Stimulated activated CD8-positive, alpha-beta memory T cell treated with anti-CD3 and anti-CD28 coated beads, Interleukin-12 subunit alpha, Interleukin-12 subunit beta, amount 100 ng/mL, for 24 hours (primary cell): ENCODE data around the gene BACH1.
"Not testable (repeated sequence)": the region's sequence is repeated elsewhere in the genome, so short reads cannot be mapped to it uniquely, and the experiment has no call there.

ENCODE experiments used
- DNase-seq: peaks from one replicate; pipeline ENCODE4 v3.0.0-alpha.2; 2020; ENCODE audit errors: extremely low read depth

BACH1 gene

GRCh38 chr21:29346771-29347170 lies 48.0 kb downstream of the BACH1 start:
- no peak for DNase-seq

GRCh38 chr21:29347274-29347681 lies 48.6 kb downstream of the BACH1 start:
- DNase-seq, result no peak

- DNase-seq, result no peak
Observed at GRCh38 chr21:29349702-29350101, 51.0 kb downstream of the BACH1 start.

GRCh38 chr21:29350246-29350779 lies 51.6 kb downstream of the BACH1 start:
- DNase-seq, result no peak

- no peak for DNase-seq
Observed at GRCh38 chr21:29351691-29352090, 53.0 kb downstream of the BACH1 start.

GRCh38 chr21:29355043-29355710 lies 56.5 kb downstream of the BACH1 start:
- DNase-seq, result not testable (repeated sequence)

- DNase-seq, result not testable (repeated sequence)
Observed at GRCh38 chr21:29356291-29356690, 57.6 kb downstream of the BACH1 start.

GRCh38 chr21:29356810-29357209 lies 58.1 kb downstream of the BACH1 start:
- not testable (repeated sequence) for DNase-seq

- no peak for DNase-seq
Observed at GRCh38 chr21:29359718-29360117, 61.0 kb downstream of the BACH1 start.

- no peak for DNase-seq
Observed at GRCh38 chr21:29360799-29361765, 62.4 kb downstream of the BACH1 start.

GRCh38 chr21:29362758-29363157 lies 64.0 kb downstream of the BACH1 start:
- DNase-seq, result no peak

GRCh38 chr21:29365661-29366265 lies 67.0 kb downstream of the BACH1 start:
- DNase-seq, result no peak

GRCh38 chr21:29366532-29366931 lies 67.8 kb downstream of the BACH1 start:
- DNase-seq, result no peak

- DNase-seq, result no peak
Observed at GRCh38 chr21:29367335-29367734, 68.6 kb downstream of the BACH1 start.

GRCh38 chr21:29368906-29369305 lies 70.2 kb downstream of the BACH1 start:
- DNase-seq, result no peak

GRCh38 chr21:29371464-29371863 lies 72.7 kb downstream of the BACH1 start:
- DNase-seq, result no peak

GRCh38 chr21:29372063-29372802 lies 73.5 kb downstream of the BACH1 start:
- DNase-seq, result no peak

- DNase-seq, result no peak
Observed at GRCh38 chr21:29374481-29374880, 75.8 kb downstream of the BACH1 start.

- DNase-seq, result no peak
Observed at GRCh38 chr21:29376556-29376955, 77.8 kb downstream of the BACH1 start.

GRCh38 chr21:29377266-29377665 lies 78.5 kb downstream of the BACH1 start:
- no peak for DNase-seq

GRCh38 chr21:29378832-29379231 lies 80.1 kb downstream of the BACH1 start:
- DNase-seq, result no peak
